Chondrocyte (in vitro differentiated cells): ENCODE results near the gene IGSF9. TPM values are rescaled to one million over a fixed set of nuclear protein-coding genes. Genes with fewer than 3 reads are reported as not detected.

Experiments used
- DNase-seq: peaks from one replicate; pipeline ENCODE4 v3.0.0; 2021; ENCODE audit warnings: mixed read lengths, low spot score
- H3K27ac Mint-ChIP-seq: one replicate; pipeline ENCODE4 v1.8.0; 2021; ENCODE audit warnings: mild to moderate bottlenecking, moderate library complexity, mixed read lengths; ENCODE audit not compliant: unreplicated experiment
- H3K27me3 Mint-ChIP-seq: 2 replicates; pipeline ENCODE4 v1.8.0; 2021; ENCODE audit warnings: low read depth, mixed read lengths
- H3K36me3 Mint-ChIP-seq: 2 replicates; pipeline ENCODE4 v1.8.0; 2021; ENCODE audit warnings: low read depth, mixed read lengths
- H3K4me1 Mint-ChIP-seq: 2 replicates; pipeline ENCODE4 v1.8.0; 2021; ENCODE audit warnings: low read depth, mild to moderate bottlenecking, mixed read lengths
- H3K4me3 Mint-ChIP-seq: one replicate; pipeline ENCODE4 v1.8.0; 2021; ENCODE audit warnings: mild to moderate bottlenecking, moderate library complexity, mixed read lengths; ENCODE audit not compliant: unreplicated experiment
- H3K9me3 Mint-ChIP-seq: 2 replicates; pipeline ENCODE4 v1.8.0; 2021; ENCODE audit warnings: low read depth, mixed read lengths
- total RNA-seq: library from RNA; stranded (reverse); gene quantifications from 3 replicates; pipeline ENCODE4 v1.2.1, GENCODE V29; 2021
- TF ChIP-seq, protein P1 (sequence below): fragments of 200-600 bp; sonication (generic); IDR thresholded peaks from 2 replicates; pipeline ENCODE4 v1.5.0; 2021; ENCODE audit warnings: antibody characterized with exemption, mild to moderate bottlenecking, moderate library complexity

Gene IGSF9
- total RNA-seq, 1 donor from 2014 or later = not detected

DNA sequence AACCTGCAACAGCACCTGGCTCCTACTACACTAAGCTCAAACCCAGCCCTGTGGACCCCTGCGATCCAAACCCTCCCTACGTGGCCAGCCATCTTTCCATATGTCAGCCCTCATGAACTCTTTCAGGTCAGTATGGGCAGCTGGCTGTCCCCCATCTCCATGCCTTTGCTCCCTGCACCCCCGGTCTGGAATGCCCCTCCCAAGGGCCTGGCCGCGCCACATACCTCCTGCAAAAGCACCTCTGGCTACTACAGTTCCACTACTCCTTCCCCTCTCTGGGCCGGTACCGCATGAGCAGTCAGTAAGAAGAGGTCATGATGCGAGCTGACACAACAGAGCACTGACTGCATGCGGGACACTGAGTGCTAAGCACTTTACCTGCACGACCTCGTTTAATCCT, 10.1 kb downstream of the IGSF9 start:
- H3K27ac Mint-ChIP-seq = no peak overlapping the region
- H3K36me3 Mint-ChIP-seq = no peaks in the 10 kb centered on the region
- no peaks in the 10 kb centered on the region for H3K9me3 Mint-ChIP-seq
- DNase-seq = peak; percentile 48
- H3K27me3 Mint-ChIP-seq = peaks cover 28% of the 10 kb centered on the region
- TF ChIP-seq, protein P1, sequence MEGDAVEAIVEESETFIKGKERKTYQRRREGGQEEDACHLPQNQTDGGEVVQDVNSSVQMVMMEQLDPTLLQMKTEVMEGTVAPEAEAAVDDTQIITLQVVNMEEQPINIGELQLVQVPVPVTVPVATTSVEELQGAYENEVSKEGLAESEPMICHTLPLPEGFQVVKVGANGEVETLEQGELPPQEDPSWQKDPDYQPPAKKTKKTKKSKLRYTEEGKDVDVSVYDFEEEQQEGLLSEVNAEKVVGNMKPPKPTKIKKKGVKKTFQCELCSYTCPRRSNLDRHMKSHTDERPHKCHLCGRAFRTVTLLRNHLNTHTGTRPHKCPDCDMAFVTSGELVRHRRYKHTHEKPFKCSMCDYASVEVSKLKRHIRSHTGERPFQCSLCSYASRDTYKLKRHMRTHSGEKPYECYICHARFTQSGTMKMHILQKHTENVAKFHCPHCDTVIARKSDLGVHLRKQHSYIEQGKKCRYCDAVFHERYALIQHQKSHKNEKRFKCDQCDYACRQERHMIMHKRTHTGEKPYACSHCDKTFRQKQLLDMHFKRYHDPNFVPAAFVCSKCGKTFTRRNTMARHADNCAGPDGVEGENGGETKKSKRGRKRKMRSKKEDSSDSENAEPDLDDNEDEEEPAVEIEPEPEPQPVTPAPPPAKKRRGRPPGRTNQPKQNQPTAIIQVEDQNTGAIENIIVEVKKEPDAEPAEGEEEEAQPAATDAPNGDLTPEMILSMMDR = no peak
- no peak overlapping the region for H3K4me3 Mint-ChIP-seq
- H3K4me1 Mint-ChIP-seq = no peaks in the 10 kb centered on the region

DNA sequence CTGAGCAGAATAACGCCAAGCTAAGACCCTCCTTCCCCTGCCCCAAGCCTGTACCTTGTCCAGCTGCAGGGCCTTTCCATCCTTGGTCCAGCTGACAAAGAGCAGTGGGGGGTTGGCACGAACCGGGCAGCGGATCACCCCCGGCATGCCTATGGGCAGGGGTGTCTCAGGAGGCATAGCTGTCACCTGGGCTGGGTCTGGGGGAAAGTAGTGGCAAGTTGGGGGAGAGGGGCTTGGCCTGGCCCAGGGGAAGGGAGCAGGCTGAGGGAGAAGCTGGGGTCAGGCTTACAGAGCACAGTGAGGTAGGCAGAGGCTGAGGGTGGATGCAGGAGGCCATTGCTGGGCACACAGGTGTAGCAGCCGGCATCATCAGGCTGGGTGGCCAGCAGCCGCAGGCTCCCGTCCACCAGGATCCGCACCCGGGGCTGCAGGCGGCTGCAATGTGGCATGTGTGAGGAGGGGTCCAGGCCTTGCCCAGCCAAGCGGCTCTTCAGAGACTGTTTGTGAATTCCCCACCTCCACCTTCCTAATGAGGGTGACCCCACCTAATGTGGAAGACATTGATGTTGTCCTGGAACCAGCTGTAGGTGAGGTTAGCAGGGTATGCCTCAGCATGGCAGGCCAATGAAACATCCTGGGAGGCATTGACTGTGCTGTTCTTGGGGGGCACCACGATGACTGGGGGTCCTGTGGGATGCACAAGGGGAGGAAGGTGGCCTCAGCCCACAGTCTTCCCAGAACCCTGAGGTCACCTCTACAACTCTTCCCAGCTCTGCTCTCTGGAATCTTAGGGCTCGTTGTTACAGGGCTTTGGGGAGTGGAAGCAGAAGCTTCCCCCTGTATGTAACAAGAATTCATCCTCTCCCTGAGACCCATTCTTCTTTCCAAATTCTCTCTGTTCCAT, 11.0 kb downstream of the IGSF9 start:
- TF ChIP-seq, protein P1 = no peak
- H3K4me1 Mint-ChIP-seq = no peaks in the 10 kb centered on the region
- peak; percentile 63 for DNase-seq
- H3K9me3 Mint-ChIP-seq = no peaks in the 10 kb centered on the region
- H3K27ac Mint-ChIP-seq = no peak overlapping the region
- peaks cover 27% of the 10 kb centered on the region for H3K27me3 Mint-ChIP-seq
- no peaks in the 10 kb centered on the region for H3K36me3 Mint-ChIP-seq
- no peak overlapping the region for H3K4me3 Mint-ChIP-seq

DNA sequence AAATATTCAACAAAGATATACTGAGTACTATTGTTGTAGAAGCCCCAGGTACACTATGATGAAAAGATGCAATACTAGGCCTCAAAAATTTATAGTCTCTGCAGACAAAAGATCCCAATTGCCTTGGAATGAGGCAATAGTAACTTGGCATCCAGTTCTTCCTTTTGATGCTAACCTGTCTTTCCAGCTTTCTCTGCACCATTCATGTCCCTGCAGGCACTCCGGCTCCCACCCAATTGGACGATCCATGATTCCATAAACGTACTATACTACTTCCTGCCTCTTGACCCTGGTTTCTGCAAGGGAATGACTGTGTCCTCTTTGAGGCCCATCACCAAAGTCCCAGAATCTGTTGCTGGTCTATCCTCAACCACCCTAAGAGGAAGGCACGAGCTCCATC, 12.1 kb downstream of the IGSF9 start:
- no peak overlapping the region for H3K27ac Mint-ChIP-seq
- H3K4me3 Mint-ChIP-seq = no peak overlapping the region
- no peaks in the 10 kb centered on the region for H3K4me1 Mint-ChIP-seq
- H3K27me3 Mint-ChIP-seq = peaks cover 18% of the 10 kb centered on the region
- TF ChIP-seq, protein P1 = no peak
- no peaks in the 10 kb centered on the region for H3K36me3 Mint-ChIP-seq
- no peak for DNase-seq
- no peaks in the 10 kb centered on the region for H3K9me3 Mint-ChIP-seq

DNA sequence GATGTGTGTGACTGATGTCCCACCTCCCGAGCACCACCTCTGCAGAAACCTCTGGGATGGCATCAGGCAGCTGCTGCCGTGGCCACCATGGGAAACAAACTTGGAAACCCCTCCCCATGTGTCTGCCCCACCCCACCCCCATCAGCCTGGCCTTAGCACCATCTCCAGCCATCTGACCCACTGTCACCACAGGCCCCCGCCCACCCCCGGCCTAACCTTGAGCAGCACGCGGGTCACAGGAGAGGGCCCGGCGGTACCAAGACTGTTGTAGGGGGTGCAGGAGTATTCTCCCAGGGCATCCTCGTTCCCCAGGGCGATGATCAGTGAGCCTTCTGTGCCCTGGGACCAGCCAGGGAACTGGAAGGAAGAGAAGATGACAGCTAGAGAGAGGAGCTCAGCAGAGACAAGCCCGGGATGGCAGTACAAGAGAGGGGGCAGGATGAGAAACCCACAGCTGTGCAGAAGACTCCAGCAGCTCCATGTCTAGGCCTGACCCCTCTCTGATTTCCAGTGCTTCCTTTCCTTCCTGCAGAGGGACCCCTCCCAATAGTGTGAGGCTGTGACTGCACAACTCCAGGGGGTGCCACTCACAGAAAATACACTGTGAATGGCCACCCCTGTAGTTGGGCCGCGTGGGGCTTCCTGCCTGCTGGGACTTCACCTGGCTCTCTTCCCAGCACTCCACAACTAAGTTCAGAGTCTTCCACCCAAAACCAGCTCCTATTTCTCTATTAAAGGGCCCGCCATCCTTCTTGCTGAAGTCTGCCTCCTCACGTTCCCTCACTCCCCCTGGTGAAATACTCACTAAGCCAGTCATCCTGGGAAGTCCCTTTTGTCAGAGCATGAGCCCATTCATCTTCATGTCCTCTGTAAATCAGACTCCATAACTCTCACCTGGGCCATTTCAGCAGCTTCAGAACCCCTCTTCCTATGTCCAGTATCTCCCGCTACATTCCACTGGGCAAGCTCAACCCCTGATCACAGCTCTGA, 12.8 kb downstream of the IGSF9 start:
- Mint-ChIP-seq H3K9me3 (no peaks in the 10 kb centered on the region), H3K27me3 (peaks cover 15% of the 10 kb centered on the region), H3K36me3 (no peaks in the 10 kb centered on the region), H3K4me3 (no peak overlapping the region), H3K27ac (no peak overlapping the region), H3K4me1 (no peaks in the 10 kb centered on the region)
- DNase-seq = peak; percentile 71
- TF ChIP-seq, protein P1 = no peak

DNA sequence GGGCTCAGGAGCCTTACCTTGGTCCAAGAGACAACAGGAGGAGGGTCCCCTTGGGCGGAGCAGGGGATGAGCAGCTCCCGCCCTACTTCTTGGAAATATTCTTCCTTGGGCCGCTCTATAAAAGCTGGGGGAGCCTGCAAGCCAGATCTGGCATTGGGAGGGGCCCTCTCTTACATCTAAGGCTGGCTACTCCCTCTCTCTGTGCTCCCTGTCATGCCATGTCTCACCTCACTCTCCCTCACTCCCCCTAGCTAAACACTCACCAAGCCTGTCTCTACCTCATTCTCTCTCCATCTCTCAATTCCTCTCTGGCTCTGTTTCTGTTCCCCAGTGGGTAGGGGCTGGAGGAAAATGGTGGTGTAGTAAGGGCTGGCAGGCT, 13.6 kb downstream of the IGSF9 start:
- TF ChIP-seq, protein P1 = no peak
- H3K4me3 Mint-ChIP-seq = no peak overlapping the region
- no peaks in the 10 kb centered on the region for H3K4me1 Mint-ChIP-seq
- H3K27me3 Mint-ChIP-seq = peaks cover 15% of the 10 kb centered on the region
- H3K9me3 Mint-ChIP-seq = no peaks in the 10 kb centered on the region
- H3K27ac Mint-ChIP-seq = no peak overlapping the region
- H3K36me3 Mint-ChIP-seq = no peaks in the 10 kb centered on the region
- DNase-seq = no peak
